Measurements from ENCODE around the gene MGMT. TPM values are rescaled to one million over a fixed set of nuclear protein-coding genes. Genes with fewer than 3 reads are reported as not detected.

Gene MGMT
- total RNA-seq, 6 experiments from 2014 or later, result 36.5 to 53.4 (median 42.3) TPM

GRCh38 chr10:129786216-129786615 lies 319.2 kb downstream of the MGMT start:
- intact Hi-C loops (cut with DNase I), result no loop called here

GRCh38 chr10:129787557-129787956 lies 320.5 kb downstream of the MGMT start:
- no peak for DNase-seq
- no peaks in the 10 kb centered on the region for H3K9me3 ChIP-seq

More at GRCh38 chr10:129786216-129786615, 319.2 kb downstream of the MGMT start:
- no peaks in the 10 kb centered on the region for H3K36me3 ChIP-seq
- 76% methylated on average over 10 of the region's 10 CpGs for WGBS (ENCODE audit: insufficient coverage, low coverage, low lambda C conversion rate, missing lambda C conversion rate)
- ATAC-seq (no peak), DNase-seq (no peak)
- no peaks in the 10 kb centered on the region for H3K4me1 ChIP-seq
- no peaks in the 10 kb centered on the region for H3K9me3 ChIP-seq
- H3K4me3 ChIP-seq, result no peak overlapping the region
- TF ChIP-seq CTCF (IDR thresholded peaks at IDR 0.05) (no peak), POLR2A (IDR thresholded peaks at IDR 0.05) (no peak)
- no peaks in the 10 kb centered on the region for H3K27me3 ChIP-seq
- H3K27ac ChIP-seq, result no peak overlapping the region

GRCh38 chr10:129788215-129788614 lies 321.2 kb downstream of the MGMT start:
- H3K36me3 ChIP-seq, result no peaks in the 10 kb centered on the region
- ATAC-seq, result no peak

More at GRCh38 chr10:129787557-129787956, 320.5 kb downstream of the MGMT start:
- TF ChIP-seq CTCF (IDR thresholded peaks at IDR 0.05), result no peak
- no peak for TF ChIP-seq POLR2A (IDR thresholded peaks at IDR 0.05)
- Histone ChIP-seq H3K27me3 (no peaks in the 10 kb centered on the region), H3K27ac (no peak overlapping the region), H3K36me3 (no peaks in the 10 kb centered on the region), H3K4me3 (no peak overlapping the region), H3K4me1 (no peaks in the 10 kb centered on the region)
- intact Hi-C loops (cut with DNase I), result no loop called here
- ATAC-seq, result no peak
- 67% methylated on average over 5 of the region's 5 CpGs for WGBS (ENCODE audit: insufficient coverage, low coverage, low lambda C conversion rate, missing lambda C conversion rate)

GRCh38 chr10:129790715-129791446 lies 323.8 kb downstream of the MGMT start:
- no peaks in the 10 kb centered on the region for H3K4me1 ChIP-seq
- no peak overlapping the region for H3K27ac ChIP-seq
- no peaks in the 10 kb centered on the region for H3K27me3 ChIP-seq
- DNase-seq, result no peak
- TF ChIP-seq CTCF (IDR thresholded peaks at IDR 0.05), result no peak
- TF ChIP-seq POLR2A (IDR thresholded peaks at IDR 0.05), result no peak
- H3K9me3 ChIP-seq, result no peaks in the 10 kb centered on the region
- WGBS (ENCODE audit: insufficient coverage, low coverage, low lambda C conversion rate, missing lambda C conversion rate), result 79% methylated on average over 17 of the region's 17 CpGs
- H3K36me3 ChIP-seq, result no peaks in the 10 kb centered on the region
- intact Hi-C loops (cut with DNase I), result no loop called here
- no peak overlapping the region for H3K4me3 ChIP-seq
- ATAC-seq, result no peak

More at GRCh38 chr10:129788215-129788614, 321.2 kb downstream of the MGMT start:
- Histone ChIP-seq H3K27ac (no peak overlapping the region), H3K27me3 (no peaks in the 10 kb centered on the region), H3K4me3 (no peak overlapping the region), H3K4me1 (no peaks in the 10 kb centered on the region), H3K9me3 (no peaks in the 10 kb centered on the region)
- whole genome bisulfite sequencing (ENCODE audit: insufficient coverage, low coverage, low lambda C conversion rate, missing lambda C conversion rate), result 80% methylated on average over 1 of the region's 10 CpGs
- TF ChIP-seq CTCF (IDR thresholded peaks at IDR 0.05) (no peak), POLR2A (IDR thresholded peaks at IDR 0.05) (no peak)
- intact Hi-C loops (cut with DNase I), result no loop called here
- no peak for DNase-seq
